Small intestine (tissue), 7 donors: ENCODE results near the gene COQ8A. TPM values are rescaled to one million over a fixed set of nuclear protein-coding genes. Genes with fewer than 3 reads are reported as not detected.

Source experiments
- DNase-seq, 2 donors: peaks; one replicate each; pipeline versions ENCODE4 v3.0.0 to v3.0.0-alpha.2; 2013
- FAIRE-seq: peaks from 2 replicates; lab custom pipeline; 2012; peaks lifted over from hg19 to GRCh38; lab: Jason Lieb, UNC
- H3K27ac ChIP-seq, 3 donors: one replicate each; pipeline ENCODE4 v1.5.1; 2013; ENCODE audit warnings: low read length in 2 of 3, mild to moderate bottlenecking in 2 of 3, control low read depth in 1 of 3, inconsistent platforms in 1 of 3, low read depth in 1 of 3, moderate library complexity in 1 of 3
- H3K27me3 ChIP-seq, 3 donors: one replicate each; pipeline ENCODE4 v1.6.1; 2013; ENCODE audit warnings: low read length in 3 of 3, inconsistent platforms in 1 of 3; ENCODE audit not compliant: control insufficient read depth in 3 of 3, insufficient read depth in 3 of 3
- H3K36me3 ChIP-seq, 3 donors: one replicate each; pipeline ENCODE4 v1.6.1; 2013; ENCODE audit warnings: low read length in 3 of 3, inconsistent platforms in 1 of 3, low read depth in 1 of 3, mild to moderate bottlenecking in 1 of 3, moderate library complexity in 1 of 3; ENCODE audit not compliant: control insufficient read depth in 3 of 3, insufficient read depth in 2 of 3
- H3K4me1 ChIP-seq, 3 donors: one replicate each; pipeline ENCODE4 v1.6.1; 2013; ENCODE audit warnings: low read length in 2 of 3, inconsistent platforms in 1 of 3, low read depth in 1 of 3, mild to moderate bottlenecking in 1 of 3, moderate library complexity in 1 of 3; ENCODE audit not compliant: control insufficient read depth in 3 of 3, insufficient read depth in 2 of 3
- H3K4me3 ChIP-seq, 3 donors: one replicate each; pipeline ENCODE4 v1.5.1; 2013; ENCODE audit warnings: low read length in 3 of 3, control low read depth in 1 of 3, inconsistent platforms in 1 of 3, low read depth in 1 of 3, mild to moderate bottlenecking in 1 of 3, moderate library complexity in 1 of 3
- H3K9me3 ChIP-seq, 2 donors: one replicate each; pipeline ENCODE4 v1.6.1; 2013; ENCODE audit warnings: low read depth in 1 of 2, low read length in 1 of 2; ENCODE audit not compliant: control insufficient read depth in 2 of 2, insufficient read depth in 1 of 2
- WGBS, 3 donors: extraction: QIAGEN DNeasy Blood & Tissue Kit; methylation state at CpG; one replicate each; pipeline ENCODE4 v1.1.7; 2013; 5-methylcytosine and 5-hydroxymethylcytosine counted together
- polyA plus RNA-seq, 4 donors: library from polyadenylated mRNA; stranded (reverse) in 3 of 4; unstranded in 1 of 4; fragments of 200-250 nt in 3 of 4; fragments of 120-200 nt in 1 of 4; gene quantifications; one replicate each; pipeline versions ENCODE4 v1.2.1 to v1.2.3, GENCODE V29; 2013
- donor health status: healthy with polysubstance abuse.
- donor health status: control.
- donor health status: control.
- donor health status: Bipolar disorder and iron deficiency.
- donor health status: healthy.

COQ8A gene
- polyA plus RNA-seq, 4 donors, result 35.7 to 52.6 (median 47.7) TPM

DNA sequence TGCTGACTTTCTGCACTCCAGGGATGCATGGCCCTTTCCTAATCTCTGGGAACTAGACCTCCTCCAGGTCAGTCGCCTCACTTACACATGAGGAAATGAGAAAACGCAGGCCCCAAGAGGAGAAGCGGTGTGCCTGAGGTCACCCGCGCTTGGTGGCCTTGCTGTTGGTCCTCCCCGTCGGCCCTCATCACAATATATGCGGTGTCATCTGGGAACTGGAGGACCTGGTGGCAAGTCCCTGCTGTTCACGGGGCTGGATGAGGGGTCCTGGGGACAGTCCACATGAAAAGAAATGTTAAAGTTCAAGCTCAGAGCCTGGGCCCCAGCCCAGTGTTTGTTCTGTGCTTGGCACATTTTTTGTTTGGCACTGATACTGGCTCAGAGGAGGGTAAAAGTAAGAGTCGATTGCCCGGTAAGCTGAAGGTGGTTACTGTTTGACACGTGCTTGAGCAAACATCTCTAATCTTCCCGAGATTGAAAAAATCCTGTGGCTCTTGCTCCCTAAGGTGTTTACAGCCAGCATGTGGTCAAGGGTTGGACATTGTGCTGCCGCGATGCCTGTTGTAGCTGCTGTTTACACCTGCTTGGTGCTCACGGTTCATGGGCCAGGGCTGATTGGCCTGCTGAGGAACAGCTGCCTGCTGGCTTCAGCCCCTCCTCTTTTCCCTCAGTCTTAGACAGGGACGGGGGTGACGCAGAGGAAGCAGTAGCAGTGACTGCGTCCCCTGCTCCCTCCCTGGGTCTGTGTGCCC, 5.2 kb downstream of the COQ8A start:
- DNase-seq (peak; percentile 87 to 94), FAIRE-seq (no peak)
- no peaks in the 10 kb centered on the region for H3K27me3 ChIP-seq
- WGBS, 3 donors, result 12 to 48% (median 27%) methylated on average over 19 of the region's 19 CpGs
- H3K4me3 ChIP-seq, result no peak overlapping the region
- peak overlapping the region; percentile 68 to 85 (median 71) for H3K27ac ChIP-seq
- peaks cover 0 to 11% (median 0%) of the 10 kb centered on the region in 3 donors for H3K36me3 ChIP-seq
- H3K4me1 ChIP-seq, result peaks cover 12 to 39% (median 15%) of the 10 kb centered on the region in 3 donors
- peaks cover 0 to 4% of the 10 kb centered on the region in 2 donors for H3K9me3 ChIP-seq

DNA sequence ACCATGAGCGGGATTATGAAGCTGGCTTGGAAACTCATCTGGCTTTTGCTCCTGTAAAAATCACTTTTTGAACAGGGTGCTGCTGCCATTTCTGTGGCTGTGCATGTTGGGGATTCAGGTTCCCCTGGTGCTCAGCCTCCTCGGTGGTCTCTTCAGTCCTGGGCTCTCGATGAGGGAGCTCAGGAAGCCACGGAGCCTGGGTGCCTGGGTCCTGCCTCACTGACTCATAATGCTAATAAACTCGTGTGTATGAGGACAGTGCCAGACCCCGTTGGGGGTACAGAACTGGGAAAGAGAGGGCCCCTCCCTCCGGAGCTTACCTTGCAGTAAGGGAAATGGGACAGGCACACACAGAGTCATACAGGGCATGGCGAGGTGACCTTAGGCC, 5.8 kb downstream of the COQ8A start:
- no peaks in the 10 kb centered on the region for H3K27me3 ChIP-seq
- peak in 1 of 2 donors; percentile 10 for DNase-seq
- WGBS, 3 donors, result 18 to 60% (median 33%) methylated on average over 8 of the region's 8 CpGs
- peaks cover 12 to 37% (median 15%) of the 10 kb centered on the region in 3 donors for H3K4me1 ChIP-seq
- FAIRE-seq, result no peak
- peak overlapping the region; percentile 68 to 85 (median 71) for H3K27ac ChIP-seq
- H3K9me3 ChIP-seq, result peaks cover 0 to 4% of the 10 kb centered on the region in 2 donors
- peaks cover 0 to 11% (median 0%) of the 10 kb centered on the region in 3 donors for H3K36me3 ChIP-seq
- H3K4me3 ChIP-seq, result no peak overlapping the region

DNA sequence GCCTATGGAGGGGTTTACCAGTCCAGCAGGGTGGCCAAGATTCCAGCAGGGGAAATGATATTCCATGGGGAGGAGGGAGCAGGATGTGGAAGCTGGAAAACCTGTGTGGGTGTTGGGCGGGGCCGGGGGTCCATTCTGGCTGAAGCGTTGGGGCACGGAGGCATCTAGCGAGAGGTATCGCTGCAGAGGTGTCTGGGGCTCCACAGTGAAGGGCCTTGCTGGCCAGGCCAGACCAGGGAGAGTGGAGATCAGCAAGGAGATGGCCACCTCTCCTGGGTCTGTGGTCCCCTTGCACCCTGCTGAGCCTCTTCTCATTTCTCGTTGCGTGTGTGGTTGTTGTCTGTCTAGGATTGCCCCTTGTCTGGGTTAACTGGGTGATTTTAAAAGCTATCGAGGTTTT, 6.2 kb downstream of the COQ8A start:
- no peak overlapping the region for H3K4me3 ChIP-seq
- no peaks in the 10 kb centered on the region for H3K27me3 ChIP-seq
- peak overlapping the region; percentile 68 to 85 (median 71) for H3K27ac ChIP-seq
- H3K36me3 ChIP-seq, result peaks cover 0 to 6% (median 0%) of the 10 kb centered on the region in 3 donors
- DNase-seq (no peak), FAIRE-seq (no peak)
- peaks cover 12 to 33% (median 12%) of the 10 kb centered on the region in 3 donors for H3K4me1 ChIP-seq
- peaks cover 0 to 4% of the 10 kb centered on the region in 2 donors for H3K9me3 ChIP-seq
- WGBS, 3 donors, result 38 to 73% (median 57%) methylated on average over 9 of the region's 9 CpGs

DNA sequence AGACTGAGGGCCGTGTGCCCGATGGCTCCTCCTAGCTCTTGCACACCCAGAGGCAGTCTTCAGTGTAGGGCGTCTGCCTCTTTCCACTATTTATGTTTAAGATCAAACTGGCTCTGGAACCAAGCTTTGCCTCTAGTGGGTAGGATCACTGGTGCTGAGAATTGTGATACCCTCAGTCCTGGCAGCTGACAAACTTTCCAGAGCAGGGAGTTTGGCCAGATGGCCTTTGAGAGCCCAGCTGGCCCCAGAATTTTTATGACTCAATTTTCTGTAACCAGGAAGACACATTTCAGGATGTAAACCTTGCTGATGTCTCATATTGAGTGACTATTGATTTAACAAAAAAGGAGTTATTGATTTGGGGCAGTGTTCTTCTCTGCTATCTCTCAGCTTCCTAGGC, 6.7 kb downstream of the COQ8A start:
- DNase-seq, result peak in 1 of 2 donors; percentile 18
- peaks cover 0 to 4% of the 10 kb centered on the region in 2 donors for H3K9me3 ChIP-seq
- peaks cover 0 to 6% (median 0%) of the 10 kb centered on the region in 3 donors for H3K36me3 ChIP-seq
- FAIRE-seq, result no peak
- no peaks in the 10 kb centered on the region for H3K27me3 ChIP-seq
- WGBS, 3 donors, result 28 to 59% (median 36%) methylated on average over 3 of the region's 3 CpGs
- H3K4me3 ChIP-seq, result no peak overlapping the region
- peak overlapping the region in 1 of 3 donors; percentile 85 for H3K27ac ChIP-seq
- peaks cover 10 to 29% (median 12%) of the 10 kb centered on the region in 3 donors for H3K4me1 ChIP-seq

DNA sequence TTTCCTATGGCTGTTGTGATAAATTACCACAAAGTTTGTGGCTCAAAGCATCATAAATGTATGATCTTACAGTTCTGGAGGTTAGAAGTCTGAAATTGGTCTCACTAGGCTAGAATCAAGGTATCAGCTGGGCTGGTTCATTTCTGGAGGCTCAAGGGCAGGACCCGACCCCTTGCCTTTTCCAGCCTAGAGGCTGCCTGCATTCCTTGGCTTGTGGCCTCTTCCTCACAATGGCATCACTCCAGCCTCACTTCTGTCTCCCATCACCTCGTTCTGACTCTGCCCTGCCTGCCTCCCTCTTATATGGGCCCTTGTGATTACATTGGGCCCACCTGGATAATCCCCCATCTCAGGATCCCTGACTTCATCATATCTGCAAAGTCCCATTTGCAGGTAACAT, 8.0 kb downstream of the COQ8A start:
- peaks cover 10 to 28% (median 12%) of the 10 kb centered on the region in 3 donors for H3K4me1 ChIP-seq
- no peaks in the 10 kb centered on the region for H3K27me3 ChIP-seq
- H3K36me3 ChIP-seq, result peaks cover 0 to 6% (median 0%) of the 10 kb centered on the region in 3 donors
- peaks cover 0 to 4% of the 10 kb centered on the region in 2 donors for H3K9me3 ChIP-seq
- DNase-seq, result no peak
- no peak overlapping the region for H3K27ac ChIP-seq
- WGBS, 3 donors, result 90 to 95% (median 93%) methylated on average over 2 of the region's 2 CpGs
- FAIRE-seq, result no peak
- no peak overlapping the region for H3K4me3 ChIP-seq

DNA sequence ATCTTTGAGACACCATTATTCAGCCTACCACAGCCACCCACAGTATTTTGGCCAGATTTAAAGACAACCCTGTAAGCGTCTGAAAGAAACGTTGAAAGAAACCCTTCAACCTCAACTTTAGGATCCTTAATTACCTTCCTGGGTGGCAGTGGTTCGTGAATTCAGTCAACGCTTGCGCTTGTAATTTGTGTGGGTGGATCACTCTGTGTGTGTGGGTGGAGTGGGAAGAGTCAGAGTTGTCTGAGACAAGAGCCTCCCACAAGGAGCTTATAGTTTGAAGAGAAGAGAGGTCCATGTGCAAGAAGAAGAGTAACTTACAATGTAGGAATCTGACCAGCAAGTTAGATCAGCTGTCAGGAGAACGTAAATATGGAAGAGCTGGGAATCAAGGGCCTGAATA, 8.4 kb downstream of the COQ8A start:
- WGBS, 3 donors, result 92 to 94% (median 94%) methylated on average over 6 of the region's 6 CpGs
- FAIRE-seq, result no peak
- H3K36me3 ChIP-seq, result peaks cover 0 to 6% (median 0%) of the 10 kb centered on the region in 3 donors

DNA sequence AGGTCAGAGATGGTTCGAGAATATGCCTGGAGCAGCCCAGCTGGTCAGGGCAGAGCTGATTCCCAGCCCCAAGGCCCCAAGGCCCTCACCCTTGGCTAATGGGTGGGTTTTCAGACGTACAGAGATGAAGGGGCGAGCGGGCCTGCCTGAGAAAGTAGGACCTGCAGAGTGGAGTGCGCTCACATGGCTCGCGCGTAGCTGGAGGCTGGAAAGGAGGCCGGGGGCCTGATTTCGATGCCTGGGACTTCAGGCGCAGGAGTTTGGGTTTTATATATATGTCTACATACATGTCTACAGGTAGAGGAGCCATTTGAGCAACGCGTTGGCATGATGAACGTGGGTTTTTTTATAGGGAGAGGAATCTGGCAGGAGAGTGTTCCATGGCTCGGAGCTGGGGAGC, 8.9 kb downstream of the COQ8A start:
- peaks cover 6 to 21% (median 8%) of the 10 kb centered on the region in 3 donors for H3K4me1 ChIP-seq
- peaks cover 0 to 4% of the 10 kb centered on the region in 2 donors for H3K9me3 ChIP-seq
- no peak overlapping the region for H3K4me3 ChIP-seq
- DNase-seq (no peak), FAIRE-seq (no peak)
- no peak overlapping the region for H3K27ac ChIP-seq
- H3K27me3 ChIP-seq, result no peaks in the 10 kb centered on the region
- H3K36me3 ChIP-seq, result peaks cover 0 to 6% (median 0%) of the 10 kb centered on the region in 3 donors
- WGBS, 3 donors, result 93 to 95% (median 93%) methylated on average over 15 of the region's 15 CpGs

More for the DNA sequence above, 8.4 kb downstream of the COQ8A start:
- Histone ChIP-seq H3K27ac (no peak overlapping the region), H3K4me3 (no peak overlapping the region), H3K4me1 (peaks cover 10 to 25% (median 12%) of the 10 kb centered on the region in 3 donors), H3K27me3 (no peaks in the 10 kb centered on the region), H3K9me3 (peaks cover 0 to 4% of the 10 kb centered on the region in 2 donors)
- no peak for DNase-seq

DNA sequence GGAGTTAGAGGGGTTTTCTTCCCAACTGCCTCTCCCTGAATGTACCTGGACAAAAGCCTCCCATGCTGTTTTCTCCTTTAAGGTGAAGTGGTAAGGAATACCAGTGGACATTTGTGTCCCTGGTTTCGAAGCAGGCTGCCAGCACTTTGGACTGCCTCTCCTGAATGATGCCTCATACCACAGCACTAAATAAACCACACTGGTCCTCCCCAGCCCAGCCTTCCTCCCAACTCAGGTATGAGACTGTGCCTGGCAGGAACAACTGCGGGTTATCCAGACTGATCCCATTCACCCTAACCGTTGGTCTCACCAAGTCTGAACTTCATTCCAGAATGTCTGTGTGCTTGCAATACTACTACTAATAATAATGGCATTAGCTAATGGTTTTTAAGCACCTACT, 9.3 kb downstream of the COQ8A start:
- Histone ChIP-seq H3K27me3 (no peaks in the 10 kb centered on the region), H3K4me1 (peaks cover 5 to 17% (median 7%) of the 10 kb centered on the region in 3 donors), H3K27ac (no peak overlapping the region), H3K9me3 (peaks cover 0 to 4% of the 10 kb centered on the region in 2 donors), H3K36me3 (peaks cover 0 to 9% (median 0%) of the 10 kb centered on the region in 3 donors), H3K4me3 (no peak overlapping the region)
- FAIRE-seq, result no peak
- no peak for DNase-seq
- 77 to 93% (median 82%) methylated on average over 3 of the region's 3 CpGs for WGBS, 3 donors
